Stimulated activated CD4-positive, alpha-beta T cell treated with anti-CD3 and anti-CD28 coated beads, Interleukin-1b, Interleukin-23, amount 100 ng/mL, for 48 hours (primary cell): ENCODE data around the gene OR2C1.

ENCODE experiments used
- DNase-seq: peaks from one replicate; pipeline ENCODE4 v3.0.0-alpha.2; 2020

OR2C1 gene

DNA sequence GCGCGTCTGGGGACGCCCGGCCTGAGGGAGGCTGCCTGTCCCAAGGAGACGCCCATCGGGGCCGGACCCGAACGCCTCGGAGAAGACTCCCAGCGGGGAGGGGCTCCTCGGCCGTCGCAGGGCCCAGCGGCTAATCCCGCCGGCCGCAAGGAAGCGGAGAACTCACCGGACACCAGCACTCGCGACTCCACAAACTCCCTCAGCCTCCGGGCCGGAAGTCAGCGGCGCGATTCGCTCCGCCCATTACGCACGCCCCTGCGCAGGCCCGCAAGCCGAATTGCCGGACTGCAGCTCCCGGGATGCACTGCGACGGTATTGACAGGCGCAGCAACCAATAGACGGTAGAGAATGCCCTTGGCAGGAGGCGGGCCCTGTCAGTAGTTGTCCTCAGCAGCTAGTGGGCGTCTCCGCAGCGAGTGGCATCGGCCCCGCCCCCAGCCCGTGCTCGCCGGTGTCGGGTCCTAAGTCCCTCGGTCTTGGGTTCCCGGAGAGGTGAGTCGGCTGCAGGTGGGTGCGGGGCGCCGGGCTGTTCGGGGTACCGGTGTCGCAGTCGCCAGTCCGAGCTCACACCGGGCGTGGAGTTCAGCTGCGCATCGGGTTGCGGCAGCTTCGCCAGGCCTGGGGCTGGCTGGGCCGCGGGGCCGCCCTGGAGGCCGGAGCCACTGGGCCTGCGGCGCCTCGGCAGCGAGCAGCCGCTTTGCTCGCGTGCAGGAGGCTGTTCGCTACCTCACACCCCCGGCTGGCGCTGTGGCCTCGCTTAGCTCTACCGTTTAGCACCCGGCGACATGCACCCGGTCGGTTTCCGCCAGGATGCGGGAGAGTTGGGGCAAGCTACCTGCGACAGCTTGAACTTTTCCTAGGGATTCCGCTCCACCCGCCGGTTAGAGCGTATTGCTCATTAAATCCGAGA, 45.3 kb downstream of the OR2C1 start, which contains the start of the genes ZNF174 and ZSCAN32:
ZNF174 (plus strand) TSS at position 437 of the 910 bp plus-strand sequence. CDS start 790 bp downstream, outside the sequence.
ZSCAN32 (minus strand) TSS at position 226 of the 910 bp plus-strand sequence. CDS start 3,447 bp downstream, outside the sequence.
- DNase-seq = peak; percentile 99

DNA sequence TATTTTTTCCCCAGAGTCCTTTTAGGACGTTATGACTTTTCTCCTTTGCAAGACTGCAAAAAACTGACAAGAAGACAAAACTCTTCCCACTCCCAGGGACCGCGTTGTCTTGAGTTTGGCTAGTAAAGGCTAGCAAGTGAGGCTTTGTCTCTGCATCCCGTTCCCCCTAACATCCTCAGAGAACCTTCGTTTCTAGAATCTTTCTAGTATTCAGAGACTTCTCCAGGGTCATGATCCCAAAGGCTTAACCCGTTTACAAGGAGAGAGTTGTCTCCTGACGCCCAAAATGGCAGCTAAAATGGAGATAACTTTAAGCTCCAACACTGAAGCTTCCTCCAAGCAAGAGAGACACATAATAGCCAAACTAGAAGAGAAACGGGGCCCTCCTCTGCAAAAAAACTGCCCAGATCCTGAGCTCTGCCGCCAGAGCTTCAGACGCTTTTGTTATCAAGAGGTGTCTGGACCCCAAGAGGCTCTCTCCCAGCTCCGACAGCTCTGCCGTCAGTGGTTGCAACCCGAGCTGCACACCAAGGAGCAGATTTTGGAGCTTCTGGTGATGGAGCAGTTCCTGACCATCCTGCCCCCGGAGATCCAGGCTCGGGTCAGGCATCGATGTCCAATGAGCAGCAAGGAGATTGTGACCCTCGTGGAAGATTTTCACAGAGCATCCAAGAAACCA, 46.2 kb downstream of the OR2C1 start:
- DNase-seq = no peak
